ENCODE data around the gene G0S2.

GRCh38 chr1:209678981-209679539 is 3.8 kb downstream of the G0S2 start:
- TF ChIP-seq CTCF (IDR thresholded peaks at IDR 0.05) (no peak), POLR2A (IDR thresholded peaks at IDR 0.05) (no peak)

All from ovary (tissue), 3 donors.